Measurements from ENCODE around the gene USP14.

USP14 gene

DNA sequence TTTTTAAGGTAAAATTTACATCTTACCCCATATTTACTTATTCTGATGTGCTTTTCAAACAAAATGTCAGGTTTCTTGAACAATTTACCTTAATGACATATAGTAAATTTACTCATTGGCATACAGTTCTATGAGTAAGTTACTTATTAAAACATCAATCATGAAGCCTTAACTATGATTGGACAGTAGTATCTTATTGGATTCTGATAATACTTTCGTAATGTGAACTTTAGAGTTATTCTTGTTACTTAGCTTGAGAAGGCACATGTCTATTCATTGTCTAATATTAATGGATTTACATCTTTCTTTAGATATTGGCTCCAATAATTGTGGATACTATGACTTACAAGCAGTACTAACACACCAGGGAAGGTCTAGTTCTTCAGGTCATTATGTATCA is 51.7 kb downstream of the USP14 start:
- Histone ChIP-seq H3K27ac (ENCODE audit: low read depth, low read length, severe bottlenecking) (no peak overlapping the region), H3K9me3 (ENCODE audit: control insufficient read depth, low read length) (no peaks in the 10 kb centered on the region), H3K36me3 (ENCODE audit: control insufficient read depth, insufficient read depth, low read length) (peaks cover 67% of the 10 kb centered on the region), H3K4me3 (ENCODE audit: extremely low read depth, insufficient read depth, low read length, poor library complexity, severe bottlenecking) (no peak overlapping the region), H3K4me1 (ENCODE audit: control insufficient read depth, insufficient read depth, low read length, poor library complexity, severe bottlenecking) (no peaks in the 10 kb centered on the region)
- WGBS, 2 experiments (ENCODE audit: insufficient coverage in 2 of 2), result no CpG with 5 or more reads among the region's 1 CpG

DNA sequence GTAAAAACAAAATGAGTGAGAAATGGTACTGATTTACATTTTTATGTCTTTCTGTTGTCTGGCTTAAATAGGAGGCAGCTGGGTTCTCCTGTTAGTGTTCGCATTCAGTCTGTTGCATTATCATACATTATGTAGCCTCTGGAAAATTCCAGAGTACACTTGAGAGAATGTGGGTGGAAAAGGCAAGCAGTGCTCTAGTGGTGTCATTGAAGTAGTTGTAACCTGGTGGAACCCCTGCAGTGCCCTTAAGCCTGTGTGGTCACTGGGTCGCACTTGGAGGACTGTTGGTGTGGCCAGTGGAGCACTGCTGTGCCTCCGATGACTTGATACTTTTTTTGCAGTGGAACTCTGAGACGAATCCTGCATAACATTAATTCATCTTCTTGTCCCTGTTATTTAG is 52.4 kb downstream of the USP14 start:
- peaks cover 67% of the 10 kb centered on the region for H3K36me3 ChIP-seq (ENCODE audit: control insufficient read depth, insufficient read depth, low read length)
- H3K4me3 ChIP-seq (ENCODE audit: extremely low read depth, insufficient read depth, low read length, poor library complexity, severe bottlenecking), result no peak overlapping the region
- WGBS, 2 experiments (ENCODE audit: insufficient coverage in 2 of 2), result 88% methylated on average over 2 of the region's 4 CpGs; no CpG with 5 or more reads in 1 of the 2 experiments
- H3K27ac ChIP-seq (ENCODE audit: low read depth, low read length, severe bottlenecking), result no peak overlapping the region
- H3K4me1 ChIP-seq (ENCODE audit: control insufficient read depth, insufficient read depth, low read length, poor library complexity, severe bottlenecking), result no peaks in the 10 kb centered on the region
- H3K9me3 ChIP-seq (ENCODE audit: control insufficient read depth, low read length), result no peaks in the 10 kb centered on the region

DNA sequence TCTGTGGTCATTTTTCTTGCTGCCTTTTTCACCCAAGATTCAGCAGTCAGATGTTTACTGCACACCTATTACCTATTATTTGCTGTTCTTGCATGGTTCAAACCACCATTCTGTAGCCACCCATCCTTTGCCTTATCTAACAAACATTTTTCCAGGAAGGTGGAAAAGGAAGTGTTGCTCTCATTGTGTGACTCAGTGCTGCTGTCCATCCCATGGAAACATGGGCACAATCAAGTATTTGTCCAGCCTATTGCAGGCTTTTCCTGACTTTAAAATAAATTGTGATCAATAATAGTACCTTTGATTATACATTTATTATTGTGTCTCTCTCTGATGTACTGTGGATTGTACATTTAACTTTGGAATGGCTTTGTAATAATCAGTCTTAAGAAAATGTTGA is 53.2 kb downstream of the USP14 start:
- Histone ChIP-seq H3K36me3 (ENCODE audit: control insufficient read depth, insufficient read depth, low read length) (peaks cover 71% of the 10 kb centered on the region), H3K9me3 (ENCODE audit: control insufficient read depth, low read length) (no peaks in the 10 kb centered on the region), H3K27ac (ENCODE audit: low read depth, low read length, severe bottlenecking) (no peak overlapping the region), H3K4me1 (ENCODE audit: control insufficient read depth, insufficient read depth, low read length, poor library complexity, severe bottlenecking) (no peaks in the 10 kb centered on the region), H3K4me3 (ENCODE audit: extremely low read depth, insufficient read depth, low read length, poor library complexity, severe bottlenecking) (no peak overlapping the region)

DNA sequence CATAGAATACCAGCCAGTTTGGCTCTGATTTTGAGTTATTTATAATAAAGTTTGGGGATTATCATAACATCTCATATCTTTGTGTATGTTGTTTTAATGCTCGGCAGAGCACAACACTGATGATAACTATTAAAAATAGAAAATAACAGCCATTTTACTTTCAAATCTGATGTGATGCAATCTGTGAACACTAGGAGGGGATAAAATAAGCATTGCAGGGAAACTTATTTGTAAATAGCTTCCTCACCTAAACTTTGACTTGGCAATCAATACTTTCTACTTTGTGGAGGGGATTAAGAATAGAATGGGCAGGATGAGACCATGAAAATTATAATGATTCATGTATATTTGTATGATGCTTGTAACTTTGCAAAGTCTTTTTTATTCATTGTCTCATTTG is 54.4 kb downstream of the USP14 start:
- no CpG with 5 or more reads among the region's 1 CpG for WGBS, 2 experiments (ENCODE audit: insufficient coverage in 2 of 2)
- Histone ChIP-seq H3K9me3 (ENCODE audit: control insufficient read depth, low read length) (no peaks in the 10 kb centered on the region), H3K4me3 (ENCODE audit: extremely low read depth, insufficient read depth, low read length, poor library complexity, severe bottlenecking) (no peak overlapping the region), H3K27ac (ENCODE audit: low read depth, low read length, severe bottlenecking) (no peak overlapping the region), H3K4me1 (ENCODE audit: control insufficient read depth, insufficient read depth, low read length, poor library complexity, severe bottlenecking) (no peaks in the 10 kb centered on the region), H3K36me3 (ENCODE audit: control insufficient read depth, insufficient read depth, low read length) (peaks cover 77% of the 10 kb centered on the region)

DNA sequence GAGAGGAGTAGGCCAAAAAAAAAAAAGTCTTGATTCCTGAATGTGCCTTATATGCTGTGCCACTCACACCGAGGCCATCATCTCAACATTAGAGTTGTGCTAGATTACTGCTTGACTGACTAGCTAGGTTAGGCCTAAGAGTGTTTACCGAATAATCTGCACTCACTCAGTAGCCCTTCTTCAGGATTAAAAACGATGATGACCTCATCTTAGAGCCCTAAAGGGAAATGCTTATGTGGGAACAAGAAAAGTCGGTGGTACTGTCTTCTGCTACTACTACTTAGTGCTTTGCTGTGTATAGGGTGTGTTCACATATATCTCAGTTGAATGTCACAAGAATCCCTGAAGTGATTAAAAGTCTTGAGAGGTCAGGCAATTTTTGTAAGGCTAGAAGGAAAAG is 55.1 kb downstream of the USP14 start:
- H3K9me3 ChIP-seq (ENCODE audit: control insufficient read depth, low read length), result no peaks in the 10 kb centered on the region
- peak overlapping the region; percentile 26 for H3K27ac ChIP-seq (ENCODE audit: low read depth, low read length, severe bottlenecking)
- peaks cover 84% of the 10 kb centered on the region for H3K36me3 ChIP-seq (ENCODE audit: control insufficient read depth, insufficient read depth, low read length)
- no peaks in the 10 kb centered on the region for H3K4me1 ChIP-seq (ENCODE audit: control insufficient read depth, insufficient read depth, low read length, poor library complexity, severe bottlenecking)
- 93 to 100% methylated on average over 2 of the region's 4 CpGs for WGBS, 2 experiments (ENCODE audit: insufficient coverage in 2 of 2)
- H3K4me3 ChIP-seq (ENCODE audit: extremely low read depth, insufficient read depth, low read length, poor library complexity, severe bottlenecking), result no peak overlapping the region

DNA sequence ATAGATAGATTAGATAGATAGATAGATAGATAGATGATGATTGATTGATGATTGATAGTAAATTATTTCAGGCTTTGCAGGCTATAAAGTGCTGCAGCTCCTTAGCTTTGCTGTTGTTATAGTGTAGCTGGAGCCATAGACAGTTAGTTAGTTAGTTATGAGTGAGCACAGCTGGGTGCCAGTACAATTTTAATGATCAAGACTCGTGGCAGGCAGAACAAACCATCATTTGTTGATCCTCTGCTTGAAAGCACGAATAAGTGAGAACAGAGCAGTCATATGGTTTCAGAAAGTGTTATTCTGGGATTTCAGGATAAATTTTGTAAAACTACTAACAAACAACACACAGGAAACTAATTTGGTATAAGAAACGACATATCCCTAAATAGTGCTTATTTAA is 55.6 kb downstream of the USP14 start:
- Histone ChIP-seq H3K9me3 (ENCODE audit: control insufficient read depth, low read length) (no peaks in the 10 kb centered on the region), H3K36me3 (ENCODE audit: control insufficient read depth, insufficient read depth, low read length) (peaks cover 89% of the 10 kb centered on the region), H3K4me1 (ENCODE audit: control insufficient read depth, insufficient read depth, low read length, poor library complexity, severe bottlenecking) (no peaks in the 10 kb centered on the region), H3K27ac (ENCODE audit: low read depth, low read length, severe bottlenecking) (no peak overlapping the region), H3K4me3 (ENCODE audit: extremely low read depth, insufficient read depth, low read length, poor library complexity, severe bottlenecking) (no peak overlapping the region)
- 93 to 100% methylated on average over 1 to 2 of the region's 3 CpGs for WGBS, 2 experiments (ENCODE audit: insufficient coverage in 2 of 2)

DNA sequence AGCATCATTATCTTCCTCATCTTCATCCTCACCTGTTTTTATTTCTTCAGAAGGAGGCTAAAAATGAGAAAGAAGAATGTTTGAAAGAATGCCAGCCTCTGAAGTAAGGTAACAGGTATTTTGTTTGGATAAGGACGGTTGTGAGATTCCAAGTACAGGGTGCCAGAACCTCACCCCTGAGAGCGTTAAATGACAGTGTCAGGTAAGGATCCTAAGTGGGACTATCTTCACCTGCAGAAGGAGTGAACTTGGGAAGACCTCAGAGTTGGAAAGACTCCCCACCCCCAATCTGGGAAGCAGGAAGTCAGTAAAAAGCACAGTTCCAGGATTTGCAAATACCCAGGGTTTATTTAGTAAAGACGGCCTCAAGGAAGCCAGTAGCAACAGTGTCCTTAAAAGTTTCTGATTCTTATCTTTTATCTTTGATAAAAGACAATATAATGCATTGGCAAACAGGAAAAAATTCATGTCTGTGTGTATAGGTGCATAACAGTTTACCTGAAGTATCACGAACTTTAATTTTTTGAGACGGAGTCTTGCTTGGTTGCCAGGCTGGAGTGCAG is 57.2 kb downstream of the USP14 start:
- Histone ChIP-seq H3K36me3 (ENCODE audit: control insufficient read depth, insufficient read depth, low read length) (peaks cover 86% of the 10 kb centered on the region), H3K9me3 (ENCODE audit: control insufficient read depth, low read length) (no peaks in the 10 kb centered on the region), H3K27ac (ENCODE audit: low read depth, low read length, severe bottlenecking) (no peak overlapping the region), H3K4me1 (ENCODE audit: control insufficient read depth, insufficient read depth, low read length, poor library complexity, severe bottlenecking) (no peaks in the 10 kb centered on the region), H3K4me3 (ENCODE audit: extremely low read depth, insufficient read depth, low read length, poor library complexity, severe bottlenecking) (no peak overlapping the region)
- 97 to 100% methylated on average over 4 of the region's 5 CpGs for WGBS, 2 experiments (ENCODE audit: insufficient coverage in 2 of 2)

DNA sequence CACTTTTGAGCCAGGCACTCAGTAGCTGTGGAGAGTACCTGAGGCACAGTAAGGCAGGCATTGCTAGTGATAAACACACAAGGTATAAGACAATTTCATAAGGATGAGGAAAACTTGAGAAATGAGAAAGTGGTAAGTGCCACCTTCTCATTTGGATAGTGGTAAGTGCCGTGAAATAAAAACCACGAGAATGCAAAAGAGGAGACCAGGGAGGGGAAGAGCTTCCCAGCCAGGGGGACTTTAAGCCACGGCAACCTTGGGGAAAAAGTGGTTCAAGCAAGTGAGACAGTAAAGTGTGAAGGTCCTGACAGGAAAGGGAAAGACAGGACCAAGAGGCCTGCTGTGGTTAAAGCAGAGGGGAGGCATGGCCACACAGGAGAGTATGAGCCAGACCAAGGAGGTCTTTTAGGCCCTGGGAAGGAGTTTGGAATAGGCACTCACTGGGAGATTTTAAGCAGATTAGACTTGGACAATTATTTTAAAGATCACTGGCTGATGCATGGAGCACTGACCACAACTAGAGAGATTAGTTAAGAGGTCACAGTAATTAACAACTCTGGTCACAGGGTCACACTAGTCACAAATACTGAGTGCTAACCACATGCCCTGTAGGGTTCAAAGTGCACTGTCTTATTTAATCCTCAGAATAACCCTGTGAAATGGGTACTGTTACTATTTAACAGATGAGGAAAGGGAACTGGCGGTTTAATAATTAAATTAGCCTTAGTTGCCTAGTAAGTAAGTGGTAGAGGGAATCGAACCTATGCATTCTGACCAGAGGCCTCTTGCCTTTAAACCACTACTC is 59.4 kb downstream of the USP14 start:
- Histone ChIP-seq H3K36me3 (ENCODE audit: control insufficient read depth, insufficient read depth, low read length) (peaks cover 73% of the 10 kb centered on the region), H3K27ac (ENCODE audit: low read depth, low read length, severe bottlenecking) (no peak overlapping the region), H3K9me3 (ENCODE audit: control insufficient read depth, low read length) (no peaks in the 10 kb centered on the region), H3K4me3 (ENCODE audit: extremely low read depth, insufficient read depth, low read length, poor library complexity, severe bottlenecking) (no peak overlapping the region), H3K4me1 (ENCODE audit: control insufficient read depth, insufficient read depth, low read length, poor library complexity, severe bottlenecking) (no peaks in the 10 kb centered on the region)
- WGBS, 2 experiments (ENCODE audit: insufficient coverage in 2 of 2), result 96 to 97% methylated on average over 3 of the region's 5 CpGs

DNA sequence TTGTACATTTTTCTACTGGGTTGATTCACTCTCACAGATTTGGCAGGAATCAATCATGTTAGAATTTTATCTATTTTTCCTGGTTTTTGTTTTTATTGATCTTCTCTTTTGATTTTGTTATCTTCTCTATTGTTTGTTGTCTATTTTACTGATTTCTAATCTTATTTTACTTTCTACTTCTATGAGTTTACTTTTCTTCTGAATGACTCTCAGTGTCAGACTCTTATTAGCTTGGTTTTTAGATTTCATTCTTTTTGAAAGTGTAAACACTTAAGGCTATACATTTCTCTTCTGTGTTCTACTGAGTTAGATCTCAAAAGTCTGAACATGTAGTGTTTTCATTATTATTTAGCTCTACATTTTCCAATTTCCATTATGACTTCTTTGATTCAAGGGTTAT is 62.4 kb downstream of the USP14 start:
- Histone ChIP-seq H3K4me1 (ENCODE audit: control insufficient read depth, insufficient read depth, low read length, poor library complexity, severe bottlenecking) (no peaks in the 10 kb centered on the region), H3K9me3 (ENCODE audit: control insufficient read depth, low read length) (no peaks in the 10 kb centered on the region), H3K36me3 (ENCODE audit: control insufficient read depth, insufficient read depth, low read length) (peaks cover 71% of the 10 kb centered on the region), H3K4me3 (ENCODE audit: extremely low read depth, insufficient read depth, low read length, poor library complexity, severe bottlenecking) (no peak overlapping the region), H3K27ac (ENCODE audit: low read depth, low read length, severe bottlenecking) (no peak overlapping the region)

DNA sequence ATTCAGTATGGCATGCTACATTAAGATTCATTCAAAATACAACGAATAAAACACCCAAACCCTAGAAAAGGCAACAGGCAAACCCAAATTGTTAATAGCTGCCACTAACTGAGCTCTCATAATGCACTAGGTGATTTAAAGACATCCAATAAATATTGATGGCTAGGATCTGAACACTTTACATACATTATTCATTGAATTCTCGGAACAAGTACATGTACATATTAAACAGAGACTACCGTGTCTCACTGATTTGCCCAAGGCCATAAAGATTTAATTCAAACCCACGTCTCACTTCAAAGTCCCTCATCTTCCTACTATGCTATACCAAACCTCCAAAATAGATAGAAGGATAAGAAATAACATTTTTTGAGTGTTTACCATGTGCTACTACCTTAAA is 67.4 kb downstream of the USP14 start:
- Histone ChIP-seq H3K9me3 (ENCODE audit: control insufficient read depth, low read length) (no peaks in the 10 kb centered on the region), H3K27ac (ENCODE audit: low read depth, low read length, severe bottlenecking) (no peak overlapping the region), H3K4me3 (ENCODE audit: extremely low read depth, insufficient read depth, low read length, poor library complexity, severe bottlenecking) (no peak overlapping the region), H3K36me3 (ENCODE audit: control insufficient read depth, insufficient read depth, low read length) (peaks cover 65% of the 10 kb centered on the region), H3K4me1 (ENCODE audit: control insufficient read depth, insufficient read depth, low read length, poor library complexity, severe bottlenecking) (no peaks in the 10 kb centered on the region)
- 100% methylated on average over 2 of the region's 4 CpGs for WGBS, 2 experiments (ENCODE audit: insufficient coverage in 2 of 2)

DNA sequence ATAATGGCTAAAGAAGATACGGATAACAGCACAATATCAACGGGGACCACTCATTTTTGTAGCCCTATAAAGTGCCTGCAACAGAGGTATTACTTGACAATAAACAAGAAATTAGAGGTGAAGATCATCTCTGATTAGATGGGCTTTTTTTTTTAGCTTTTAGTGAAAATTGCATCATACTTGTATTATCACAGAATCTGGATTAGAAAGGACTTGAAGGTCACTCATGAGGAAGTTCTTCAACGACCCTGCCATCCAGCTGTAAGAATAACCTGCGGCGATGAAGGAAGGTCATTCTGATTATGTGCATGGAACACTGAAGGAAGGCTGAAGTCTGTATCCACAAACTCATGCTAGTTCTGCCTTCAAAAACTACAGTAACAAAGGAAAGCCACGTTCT is 69.0 kb downstream of the USP14 start:
- Histone ChIP-seq H3K4me3 (ENCODE audit: extremely low read depth, insufficient read depth, low read length, poor library complexity, severe bottlenecking) (no peak overlapping the region), H3K27ac (ENCODE audit: low read depth, low read length, severe bottlenecking) (no peak overlapping the region), H3K9me3 (ENCODE audit: control insufficient read depth, low read length) (no peaks in the 10 kb centered on the region), H3K4me1 (ENCODE audit: control insufficient read depth, insufficient read depth, low read length, poor library complexity, severe bottlenecking) (no peaks in the 10 kb centered on the region), H3K36me3 (ENCODE audit: control insufficient read depth, insufficient read depth, low read length) (peaks cover 60% of the 10 kb centered on the region)
- WGBS, 2 experiments (ENCODE audit: insufficient coverage in 2 of 2), result 94 to 100% methylated on average over 3 to 4 of the region's 6 CpGs
